ENCODE data around the gene POU2AF1.

Gene POU2AF1

GRCh38 chr11:111360150-111361043, 18.7 kb downstream of the POU2AF1 start:
- no peak for DNase-seq

- DNase-seq = no peak
Measured at GRCh38 chr11:111359223-111360149, 19.6 kb downstream of the POU2AF1 start.

DNA sequence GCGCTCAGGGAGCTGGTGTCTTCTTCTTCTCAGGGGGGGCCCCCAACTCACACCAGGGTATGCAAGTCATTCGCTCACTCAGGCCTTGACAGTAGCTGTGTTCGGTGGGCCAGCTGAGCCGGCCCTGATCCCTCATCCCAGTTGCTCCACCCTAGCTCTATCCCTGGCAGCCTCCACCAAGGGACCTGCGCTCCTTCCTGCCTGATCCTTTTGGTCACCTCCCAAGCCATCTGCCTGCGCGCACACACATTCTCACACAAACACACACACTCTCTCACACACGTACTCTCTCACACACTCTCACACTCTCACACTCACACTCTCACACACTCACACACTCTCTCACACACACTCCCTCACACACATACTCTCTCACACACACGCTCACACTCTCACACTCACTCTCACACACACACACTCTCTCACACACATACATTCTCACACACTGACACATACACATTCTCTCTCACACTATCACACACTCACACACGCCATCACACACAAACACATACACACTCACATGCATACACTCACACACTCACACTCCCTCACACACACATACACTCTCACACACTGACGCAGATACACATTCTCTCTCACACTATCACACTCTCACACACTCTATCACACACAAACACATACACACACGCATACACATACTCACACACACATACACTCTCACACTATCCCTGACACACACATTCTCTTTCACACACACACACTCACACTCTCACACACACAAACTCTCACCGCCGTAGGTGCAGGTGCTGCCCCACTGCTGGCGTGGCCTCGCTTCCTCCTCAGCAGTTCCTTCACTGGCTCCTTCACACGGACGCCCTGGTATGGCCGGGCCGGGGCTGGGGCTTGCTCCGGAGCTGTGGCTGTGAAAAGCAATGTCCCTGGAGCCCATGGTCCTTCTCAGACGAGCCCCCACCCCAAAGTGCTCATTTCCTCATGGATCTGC, 20.8 kb downstream of the POU2AF1 start:
- no peak for DNase-seq

DNA sequence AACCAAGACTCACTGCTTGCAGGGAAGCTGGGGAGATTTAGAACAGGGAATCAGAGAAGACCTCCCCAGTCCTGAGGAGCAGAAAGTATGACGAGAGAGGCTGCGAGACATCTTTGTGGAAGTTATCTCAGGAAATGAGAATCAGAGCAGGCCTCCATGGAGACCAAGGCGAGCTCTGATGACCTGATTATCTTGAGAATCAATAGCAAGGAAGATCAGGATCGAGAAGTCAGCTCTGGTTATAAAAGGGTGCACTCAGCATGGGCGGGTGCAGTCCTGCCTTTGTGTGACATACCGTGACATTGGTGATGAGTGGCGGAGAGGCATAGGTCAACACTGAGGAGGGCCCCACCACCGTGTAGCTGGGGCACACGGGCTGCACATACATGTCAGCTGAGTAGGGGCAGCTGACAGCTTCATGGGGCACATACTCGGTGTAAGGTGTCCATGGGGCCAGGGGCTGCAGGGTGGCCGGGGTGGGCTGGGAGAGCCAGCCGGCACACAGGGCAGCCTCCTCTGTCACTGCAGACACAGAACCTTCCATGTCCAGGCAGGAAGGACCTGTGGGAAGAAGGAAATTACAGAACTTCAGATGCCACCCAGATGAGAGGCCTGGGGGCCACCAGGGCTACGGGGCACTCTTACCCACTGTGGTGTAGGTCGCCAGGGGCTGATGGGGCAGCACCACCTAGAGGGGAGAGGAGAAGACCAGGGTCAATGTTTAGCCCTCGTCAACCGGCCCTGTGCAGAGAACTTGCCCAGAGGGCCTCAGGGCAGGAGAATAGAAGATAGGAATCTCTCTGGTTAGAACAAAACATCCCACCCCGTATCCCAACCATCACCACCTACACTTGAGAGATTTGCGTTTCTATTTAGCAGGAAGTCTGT, 21.7 kb downstream of the POU2AF1 start:
- no peak for DNase-seq

DNA sequence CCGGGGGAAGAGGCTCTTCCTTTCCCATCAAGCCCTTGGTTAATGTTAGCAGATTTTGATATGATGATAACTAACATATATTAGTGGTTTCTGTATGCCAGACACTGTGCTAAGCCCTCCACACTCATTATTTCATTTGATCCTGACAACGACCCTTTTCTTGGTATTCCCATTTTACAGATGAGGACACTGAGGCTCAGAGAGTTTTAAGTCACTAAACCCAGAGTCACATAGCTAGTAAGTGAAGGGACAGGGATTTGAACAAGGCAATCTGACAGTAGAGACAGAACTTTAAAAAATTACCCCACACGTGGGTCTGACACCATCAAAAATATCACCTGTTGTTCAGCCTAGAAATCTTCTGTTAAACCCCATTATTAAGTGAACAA, 22.4 kb downstream of the POU2AF1 start:
- DNase-seq = no peak

- no peak for DNase-seq
Measured at GRCh38 chr11:111355956-111356659, 23.0 kb downstream of the POU2AF1 start.

- DNase-seq = no peak
Measured at GRCh38 chr11:111355101-111355500, 24.0 kb downstream of the POU2AF1 start.

DNA sequence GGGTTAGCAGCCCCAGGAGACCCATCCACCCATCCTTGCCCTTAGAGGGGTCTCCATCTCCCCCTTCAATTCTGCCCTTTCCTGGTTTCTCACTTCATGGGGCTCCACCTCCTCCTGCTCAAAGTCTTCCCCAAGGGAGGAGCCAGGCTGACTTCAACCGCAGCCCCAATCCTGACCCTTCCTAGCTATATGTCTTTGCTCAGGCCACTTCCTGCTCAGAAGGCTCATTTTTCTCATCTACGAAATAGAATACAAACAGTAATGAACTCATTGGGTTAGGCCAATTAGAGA, 24.5 kb downstream of the POU2AF1 start:
- no peak for DNase-seq

DNA sequence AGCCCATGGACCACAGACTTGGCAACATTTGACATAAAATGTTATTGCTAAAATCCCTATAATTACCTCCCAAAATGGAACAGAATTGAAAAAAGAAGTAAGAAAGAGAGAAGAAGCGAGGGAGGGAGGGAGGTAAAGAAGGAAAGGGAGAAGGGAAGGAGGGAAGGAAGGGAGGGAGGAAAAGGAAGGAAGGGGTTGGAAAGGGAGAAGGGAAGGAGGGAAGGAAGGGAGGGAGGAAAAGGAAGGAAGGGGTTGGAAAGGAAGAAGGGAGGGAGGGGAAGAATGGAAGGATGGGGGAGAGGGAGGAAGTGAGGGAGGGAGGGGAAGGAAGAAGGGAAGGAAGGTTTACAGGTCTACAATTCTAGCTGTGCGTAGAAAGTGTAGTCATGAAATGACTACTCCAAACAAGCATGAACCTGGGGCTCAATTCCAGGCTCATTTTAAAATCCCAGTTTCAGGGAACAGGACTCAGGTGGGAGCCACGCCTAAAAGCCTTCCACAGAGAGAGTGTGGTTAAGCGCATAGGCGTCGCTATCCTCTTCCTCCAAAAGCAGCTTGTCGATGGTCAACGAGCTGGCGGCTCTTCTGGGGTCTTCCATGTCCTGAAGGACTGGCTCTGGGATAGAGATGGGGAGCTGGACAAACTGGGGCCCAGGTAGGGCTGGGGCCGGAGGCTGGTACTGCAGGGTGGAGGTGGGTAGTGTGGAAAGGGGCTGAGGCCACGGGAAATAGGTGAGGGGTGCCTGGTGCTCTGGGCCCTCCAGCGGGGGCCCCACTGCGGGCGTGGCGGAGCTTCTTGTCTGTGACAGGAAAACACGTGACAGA, 25.1 kb downstream of the POU2AF1 start:
- DNase-seq = no peak

- no peak for DNase-seq
Measured at GRCh38 chr11:111352935-111353710, 26.0 kb downstream of the POU2AF1 start.

DNA sequence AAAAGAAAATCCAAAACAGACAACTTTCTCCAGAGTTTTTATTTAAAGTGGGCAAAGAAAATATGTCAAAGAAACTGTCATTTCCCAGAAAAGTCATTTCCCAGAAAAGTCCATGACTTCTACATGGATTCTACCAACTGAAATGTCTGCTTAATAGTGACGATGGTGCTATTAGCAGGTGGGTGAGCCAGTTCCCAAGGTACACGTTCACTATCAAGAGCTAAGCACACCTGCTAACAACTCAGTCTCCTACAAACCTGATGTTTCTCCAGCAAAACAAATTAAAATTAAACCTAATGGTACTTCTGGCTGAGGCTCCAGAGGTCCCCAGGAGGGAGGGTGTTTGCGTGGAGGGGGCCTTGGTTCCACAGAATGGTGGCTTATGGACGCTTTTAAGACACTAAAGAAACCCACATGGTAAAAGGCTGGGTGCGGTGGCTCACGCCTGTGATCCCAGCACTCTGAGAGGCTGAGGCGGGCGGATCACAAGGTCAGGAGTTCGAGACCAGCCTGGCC, 26.8 kb downstream of the POU2AF1 start:
- DNase-seq = no peak

DNA sequence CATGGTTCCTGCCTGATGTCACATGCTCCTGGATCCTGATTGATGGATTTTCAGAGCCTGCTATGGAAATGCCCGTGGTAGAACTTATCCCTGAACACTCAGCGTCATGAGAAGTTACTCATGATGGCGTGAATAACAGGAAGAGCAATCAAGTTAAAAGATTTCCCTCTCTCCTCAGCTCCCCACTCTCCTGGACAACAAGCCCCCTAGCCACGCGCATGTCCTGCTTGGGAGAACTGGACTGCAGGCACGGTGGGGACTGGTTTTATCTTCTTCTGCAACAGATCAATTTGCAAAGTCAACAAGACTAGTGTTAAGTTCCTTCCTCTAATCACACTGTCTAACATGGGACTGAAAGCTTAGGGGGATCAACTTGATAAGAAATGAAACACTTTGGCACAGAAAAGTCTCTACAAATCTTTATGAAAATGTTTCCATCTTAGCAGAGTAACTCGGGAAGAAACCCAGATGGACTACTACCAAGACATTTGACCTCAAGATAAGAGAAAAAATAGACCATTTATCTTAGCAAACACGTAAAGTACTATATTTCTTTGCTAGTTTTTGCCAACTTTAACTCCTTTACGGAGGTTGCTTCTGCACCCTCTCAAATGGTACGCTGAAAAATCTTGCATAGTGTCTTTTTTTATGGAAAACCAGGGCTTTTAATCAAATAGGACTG, 27.6 kb downstream of the POU2AF1 start:
- no peak for DNase-seq

DNA sequence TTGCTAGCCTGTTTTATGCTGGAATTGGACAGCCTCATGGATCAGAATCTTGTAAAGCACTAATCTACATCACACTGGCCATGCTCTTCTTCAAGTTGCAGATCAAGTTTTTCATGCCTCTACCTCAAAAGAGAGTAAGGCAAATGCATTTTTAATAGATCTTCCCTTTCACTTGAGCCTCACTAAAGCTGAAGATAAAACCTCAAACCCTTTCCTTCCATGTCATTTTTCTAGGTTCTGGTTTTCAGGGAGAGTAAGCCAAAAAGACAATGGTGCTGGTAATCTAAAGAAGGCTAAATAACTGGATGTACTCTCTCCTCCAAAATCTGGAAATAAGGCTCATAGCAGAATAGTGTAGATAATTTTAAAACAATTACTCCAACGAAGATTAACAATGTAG, 28.3 kb downstream of the POU2AF1 start:
- DNase-seq = no peak

DNA sequence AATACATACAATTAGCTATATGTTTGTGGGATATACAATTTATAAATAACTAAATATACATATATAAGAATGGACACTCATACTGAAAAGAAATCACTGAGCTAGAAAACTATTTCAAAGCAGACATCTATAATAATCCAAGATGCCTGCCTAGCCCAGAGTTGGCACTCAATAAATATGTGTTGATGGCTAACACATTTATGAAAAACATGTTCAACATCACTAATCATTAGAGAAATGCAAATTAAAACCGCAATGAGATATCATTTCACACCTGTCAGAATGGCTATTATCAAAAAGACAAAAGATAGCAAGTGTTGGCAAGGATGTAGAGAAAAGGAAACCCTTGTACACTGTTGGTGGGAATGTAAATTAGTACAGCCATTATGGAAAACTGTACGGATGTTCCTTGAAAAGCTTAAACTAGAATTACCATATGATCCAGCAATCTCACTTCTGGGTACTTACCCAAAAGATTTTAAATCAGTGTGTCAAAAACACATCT, 29.8 kb downstream of the POU2AF1 start:
- no peak for DNase-seq

DNA sequence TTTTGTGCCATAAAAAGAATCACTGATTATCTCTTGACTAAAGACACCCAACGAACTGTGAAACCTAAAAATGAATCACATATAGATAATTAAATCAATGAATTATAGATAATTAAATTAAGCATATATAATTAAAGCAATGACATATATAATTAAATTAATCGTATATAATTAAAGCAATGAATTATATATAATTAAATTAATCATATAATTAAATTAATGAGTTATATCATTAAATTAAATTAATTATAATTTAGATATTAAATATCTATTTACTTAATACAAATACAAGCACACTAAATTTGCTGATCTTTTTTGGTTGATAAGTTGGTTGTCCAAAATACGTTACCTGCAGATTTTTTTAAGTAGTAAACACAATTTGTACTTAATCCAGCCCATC, 30.9 kb downstream of the POU2AF1 start:
- no peak for DNase-seq

DNA sequence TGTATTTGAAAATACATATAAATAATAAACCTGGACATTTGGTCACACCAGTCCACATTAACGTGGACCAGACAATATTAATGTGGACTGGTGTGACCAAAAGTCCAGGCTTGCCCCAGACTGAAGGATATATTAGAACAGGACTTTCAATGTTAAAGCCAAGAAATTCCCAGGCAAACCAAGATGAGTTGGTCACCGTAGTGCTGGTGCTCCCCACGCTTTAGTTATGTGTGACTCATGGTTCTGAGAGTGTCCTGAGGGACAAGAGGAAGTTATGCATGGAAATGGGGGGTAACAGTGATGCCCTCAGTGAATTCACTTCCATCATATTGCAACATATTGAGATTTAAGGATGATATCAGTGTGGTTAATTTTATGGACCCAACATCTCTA, 31.4 kb downstream of the POU2AF1 start:
- DNase-seq = no peak

- no peak for DNase-seq
Measured at GRCh38 chr11:111347002-111347722, 31.9 kb downstream of the POU2AF1 start.

GRCh38 chr11:111344032-111344431, 35.0 kb downstream of the POU2AF1 start:
- no peak for DNase-seq

All from AML-193 (cell line).